HEK293 (cell line): ENCODE measurements around the gene WDR72.

Experiments used
- CTCF ChIA-PET: fragments of 350-600 bp; formaldehyde crosslinking; extraction: SDS; loops from one replicate; lab custom pipeline; 2021; ENCODE audit warnings: antibody characterized with exemption; lab: Yijun Ruan, JAX
- POLR2A ChIA-PET: fragments of 300-600 bp; formaldehyde crosslinking; extraction: SDS; loops from one replicate; lab custom pipeline; 2020; ENCODE audit warnings: antibody characterized with exemption, inconsistent platforms; lab: Yijun Ruan, JAX
- H3K27ac ChIP-seq: fragments of 200-500 bp; sonication (Bioruptor generic); 2 replicates; pipeline ENCODE4 v1.5.1; 2014; ENCODE audit warnings: low read depth, low read length, control low read depth, inconsistent platforms; ENCODE audit errors: extremely low read depth
- H3K36me3 ChIP-seq, 2 experiments: fragments of 200-500 bp in 1 of 2; sonication (Bioruptor generic) in 1 of 2; 1 replicate in 1 of 2; 2 replicates in 1 of 2; pipeline ENCODE4 v1.5.1; 2014 to 2017; ENCODE audit warnings: inconsistent platforms in 2 of 2, low read length in 2 of 2; ENCODE audit not compliant: control insufficient read depth in 2 of 2, insufficient read depth in 1 of 2
- H3K4me1 ChIP-seq: fragments of 200-500 bp; sonication (Bioruptor generic); 2 replicates; pipeline ENCODE4 v1.5.1; 2014; ENCODE audit warnings: mild to moderate bottlenecking, low read length, inconsistent platforms; ENCODE audit not compliant: control insufficient read depth, insufficient read depth
- H3K4me3 ChIP-seq: 2 replicates; pipeline ENCODE4 v1.5.1; 2011; ENCODE audit warnings: low read depth, mild to moderate bottlenecking, control low read depth, low read length, moderate library complexity
- H3K9me3 ChIP-seq: fragments of 200-500 bp; sonication (Bioruptor generic); 2 replicates; pipeline ENCODE4 v1.5.1; 2014; ENCODE audit warnings: low read depth, low read length, inconsistent platforms; ENCODE audit not compliant: control insufficient read depth, insufficient read depth
- GFI1B ChIP-seq: fragments of 450-650 bp; formaldehyde crosslinking; IDR thresholded peaks from 2 replicates; pipeline ENCODE4 v1.5.1; 2016; ENCODE audit warnings: missing biosample characterization, missing genetic modification characterization
- KLF7 ChIP-seq: fragments of 450-650 bp; formaldehyde crosslinking; IDR thresholded peaks from 2 replicates; pipeline ENCODE4 v1.5.1; 2016; ENCODE audit warnings: missing biosample characterization, missing genetic modification characterization, borderline replicate concordance
- KLF8 ChIP-seq: fragments of 450-650 bp; formaldehyde crosslinking; IDR thresholded peaks from 2 replicates; pipeline ENCODE4 v1.5.1; 2016; ENCODE audit warnings: missing biosample characterization, missing genetic modification characterization
- MEIS1 ChIP-seq: sonication (generic); formaldehyde crosslinking; IDR thresholded peaks from 2 replicates; pipeline ENCODE4 v1.8.1; 2022; ENCODE audit warnings: missing genetic modification reagents, mild to moderate bottlenecking, borderline replicate concordance
- RBAK ChIP-seq: fragments of 450-650 bp; formaldehyde crosslinking; IDR thresholded peaks from 2 replicates; pipeline ENCODE4 v1.5.1; 2016; ENCODE audit warnings: missing biosample characterization, missing genetic modification characterization
- SCRT1 ChIP-seq: fragments of 450-650 bp; formaldehyde crosslinking; IDR thresholded peaks from 2 replicates; pipeline ENCODE4 v1.5.1; 2016; ENCODE audit warnings: missing biosample characterization, missing genetic modification characterization, borderline replicate concordance
- SP2 ChIP-seq: fragments of 450-650 bp; formaldehyde crosslinking; IDR thresholded peaks from 2 replicates; pipeline ENCODE4 v1.5.1; 2016; ENCODE audit warnings: missing biosample characterization, missing genetic modification characterization
- TCF7L2 ChIP-seq: IDR thresholded peaks from 2 replicates; pipeline ENCODE4 v1.6.1; 2011; ENCODE audit warnings: low read depth, mild to moderate bottlenecking, inconsistent platforms, low read length, moderate library complexity, borderline replicate concordance
- ZNF169 ChIP-seq: fragments of 450-650 bp; formaldehyde crosslinking; IDR thresholded peaks from 2 replicates; pipeline ENCODE4 v1.5.1; 2016; ENCODE audit warnings: missing biosample characterization, missing genetic modification characterization
- ZNF248 ChIP-seq: fragments of 450-650 bp; formaldehyde crosslinking; IDR thresholded peaks from 2 replicates; pipeline ENCODE4 v1.5.1; 2017; ENCODE audit warnings: missing biosample characterization, missing genetic modification characterization
- ZNF266 ChIP-seq: fragments of 450-650 bp; formaldehyde crosslinking; IDR thresholded peaks from 2 replicates; pipeline ENCODE4 v1.5.1; 2016; ENCODE audit warnings: missing biosample characterization, missing genetic modification characterization, low read depth
- ZNF596 ChIP-seq: fragments of 450-650 bp; IDR thresholded peaks from 2 replicates; pipeline ENCODE4 v1.5.0; 2018; ENCODE audit warnings: missing biosample characterization, mild to moderate bottlenecking, missing genetic modification characterization, moderate library complexity
- ZNF624 ChIP-seq: fragments of 450-650 bp; formaldehyde crosslinking; IDR thresholded peaks from 2 replicates; pipeline ENCODE4 v1.5.1; 2017; ENCODE audit warnings: missing biosample characterization, missing genetic modification characterization
- ZNF658 ChIP-seq: fragments of 450-650 bp; formaldehyde crosslinking; IDR thresholded peaks from 2 replicates; pipeline ENCODE4; 2016; ENCODE audit warnings: missing biosample characterization, missing genetic modification characterization
- TF ChIP-seq, protein P1 (sequence below): fragments of 450-650 bp; formaldehyde crosslinking; IDR thresholded peaks from 2 replicates; pipeline ENCODE4 v1.5.1; 2016; ENCODE audit warnings: missing biosample characterization, missing genetic modification characterization
- TF ChIP-seq, protein P2 (sequence below): fragments of 450-650 bp; formaldehyde crosslinking; IDR thresholded peaks from 2 replicates; pipeline ENCODE4 v1.5.1; 2016; ENCODE audit warnings: missing biosample characterization, missing genetic modification characterization, borderline replicate concordance
- TF ChIP-seq, protein P3 (sequence below): fragments of 450-650 bp; formaldehyde crosslinking; IDR thresholded peaks from 2 replicates; pipeline ENCODE4 v1.5.1; 2016; ENCODE audit warnings: missing biosample characterization, missing genetic modification characterization
- TF ChIP-seq, protein P4 (sequence below): fragments of 450-650 bp; formaldehyde crosslinking; optimal IDR thresholded peaks from 2 replicates; pipeline ENCODE3; 2016; ENCODE audit warnings: missing biosample characterization, mild to moderate bottlenecking, missing genetic modification characterization
- TF ChIP-seq, protein P5 (sequence below): fragments of 450-650 bp; formaldehyde crosslinking; IDR thresholded peaks from 2 replicates; pipeline ENCODE4 v1.5.1; 2016; ENCODE audit warnings: missing biosample characterization, missing genetic modification characterization
- TF ChIP-seq, protein P6 (sequence below): fragments of 450-650 bp; formaldehyde crosslinking; IDR thresholded peaks from 2 replicates; pipeline ENCODE4 v1.5.1; 2017; ENCODE audit warnings: missing biosample characterization, missing genetic modification characterization
- TF ChIP-seq, protein P7 (sequence below): fragments of 450-650 bp; formaldehyde crosslinking; IDR thresholded peaks from 2 replicates; pipeline ENCODE4 v1.5.1; 2016; ENCODE audit warnings: missing biosample characterization, missing genetic modification characterization, low read depth

Gene WDR72

DNA sequence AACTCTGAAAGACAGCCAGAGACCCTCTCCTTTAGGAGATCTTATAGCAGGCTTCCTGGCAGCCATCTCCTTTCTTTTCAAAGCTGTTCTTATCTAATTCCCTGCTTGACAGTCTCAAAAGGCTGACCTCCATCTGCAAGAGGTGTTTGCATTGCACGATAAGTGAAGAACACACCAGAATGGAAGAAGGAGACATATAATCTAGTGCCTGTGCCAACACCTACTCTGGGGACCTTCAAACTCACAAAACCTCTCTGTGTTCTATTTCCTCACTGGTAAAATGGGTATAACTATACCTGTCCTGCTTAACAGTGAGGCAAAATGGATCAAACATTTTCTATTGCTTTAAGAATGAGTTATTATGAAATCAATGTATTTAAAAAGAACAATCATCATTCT lies 65.0 kb downstream of the WDR72 start:
- CTCF ChIA-PET, result interaction anchor here (1.4 kb wide), 1 partner anchor 107 kb away, joined by 5 read pairs; no protein-coding TSS in a partner anchor
- POLR2A ChIA-PET, result no interaction called here
- Histone ChIP-seq H3K4me1 (no peaks in the 10 kb centered on the region), H3K27ac (no peak overlapping the region), H3K36me3 (no peaks in the 10 kb centered on the region), H3K9me3 (no peaks in the 10 kb centered on the region), H3K4me3 (no peak overlapping the region)
- TF ChIP-seq ZNF624 (tag by site-specific recombination) (no peak), ZNF658 (tag by site-specific recombination) (no peak), GFI1B (tag by site-specific recombination) (no peak), ZNF248 (tag by site-specific recombination) (no peak), ZNF596 (tag by site-specific recombination) (no peak)
- TF ChIP-seq, protein P1, sequence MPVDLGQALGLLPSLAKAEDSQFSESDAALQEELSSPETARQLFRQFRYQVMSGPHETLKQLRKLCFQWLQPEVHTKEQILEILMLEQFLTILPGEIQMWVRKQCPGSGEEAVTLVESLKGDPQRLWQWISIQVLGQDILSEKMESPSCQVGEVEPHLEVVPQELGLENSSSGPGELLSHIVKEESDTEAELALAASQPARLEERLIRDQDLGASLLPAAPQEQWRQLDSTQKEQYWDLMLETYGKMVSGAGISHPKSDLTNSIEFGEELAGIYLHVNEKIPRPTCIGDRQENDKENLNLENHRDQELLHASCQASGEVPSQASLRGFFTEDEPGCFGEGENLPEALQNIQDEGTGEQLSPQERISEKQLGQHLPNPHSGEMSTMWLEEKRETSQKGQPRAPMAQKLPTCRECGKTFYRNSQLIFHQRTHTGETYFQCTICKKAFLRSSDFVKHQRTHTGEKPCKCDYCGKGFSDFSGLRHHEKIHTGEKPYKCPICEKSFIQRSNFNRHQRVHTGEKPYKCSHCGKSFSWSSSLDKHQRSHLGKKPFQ (tag by site-specific recombination), result no peak
- TF ChIP-seq, protein P2, sequence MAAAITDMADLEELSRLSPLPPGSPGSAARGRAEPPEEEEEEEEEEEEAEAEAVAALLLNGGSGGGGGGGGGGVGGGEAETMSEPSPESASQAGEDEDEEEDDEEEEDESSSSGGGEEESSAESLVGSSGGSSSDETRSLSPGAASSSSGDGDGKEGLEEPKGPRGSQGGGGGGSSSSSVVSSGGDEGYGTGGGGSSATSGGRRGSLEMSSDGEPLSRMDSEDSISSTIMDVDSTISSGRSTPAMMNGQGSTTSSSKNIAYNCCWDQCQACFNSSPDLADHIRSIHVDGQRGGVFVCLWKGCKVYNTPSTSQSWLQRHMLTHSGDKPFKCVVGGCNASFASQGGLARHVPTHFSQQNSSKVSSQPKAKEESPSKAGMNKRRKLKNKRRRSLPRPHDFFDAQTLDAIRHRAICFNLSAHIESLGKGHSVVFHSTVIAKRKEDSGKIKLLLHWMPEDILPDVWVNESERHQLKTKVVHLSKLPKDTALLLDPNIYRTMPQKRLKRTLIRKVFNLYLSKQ (tag by site-specific recombination), result no peak
- TF ChIP-seq, protein P3, sequence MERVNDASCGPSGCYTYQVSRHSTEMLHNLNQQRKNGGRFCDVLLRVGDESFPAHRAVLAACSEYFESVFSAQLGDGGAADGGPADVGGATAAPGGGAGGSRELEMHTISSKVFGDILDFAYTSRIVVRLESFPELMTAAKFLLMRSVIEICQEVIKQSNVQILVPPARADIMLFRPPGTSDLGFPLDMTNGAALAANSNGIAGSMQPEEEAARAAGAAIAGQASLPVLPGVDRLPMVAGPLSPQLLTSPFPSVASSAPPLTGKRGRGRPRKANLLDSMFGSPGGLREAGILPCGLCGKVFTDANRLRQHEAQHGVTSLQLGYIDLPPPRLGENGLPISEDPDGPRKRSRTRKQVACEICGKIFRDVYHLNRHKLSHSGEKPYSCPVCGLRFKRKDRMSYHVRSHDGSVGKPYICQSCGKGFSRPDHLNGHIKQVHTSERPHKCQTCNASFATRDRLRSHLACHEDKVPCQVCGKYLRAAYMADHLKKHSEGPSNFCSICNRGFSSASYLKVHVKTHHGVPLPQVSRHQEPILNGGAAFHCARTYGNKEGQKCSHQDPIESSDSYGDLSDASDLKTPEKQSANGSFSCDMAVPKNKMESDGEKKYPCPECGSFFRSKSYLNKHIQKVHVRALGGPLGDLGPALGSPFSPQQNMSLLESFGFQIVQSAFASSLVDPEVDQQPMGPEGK (tag by site-specific recombination), result no peak
- TF ChIP-seq, protein P4, sequence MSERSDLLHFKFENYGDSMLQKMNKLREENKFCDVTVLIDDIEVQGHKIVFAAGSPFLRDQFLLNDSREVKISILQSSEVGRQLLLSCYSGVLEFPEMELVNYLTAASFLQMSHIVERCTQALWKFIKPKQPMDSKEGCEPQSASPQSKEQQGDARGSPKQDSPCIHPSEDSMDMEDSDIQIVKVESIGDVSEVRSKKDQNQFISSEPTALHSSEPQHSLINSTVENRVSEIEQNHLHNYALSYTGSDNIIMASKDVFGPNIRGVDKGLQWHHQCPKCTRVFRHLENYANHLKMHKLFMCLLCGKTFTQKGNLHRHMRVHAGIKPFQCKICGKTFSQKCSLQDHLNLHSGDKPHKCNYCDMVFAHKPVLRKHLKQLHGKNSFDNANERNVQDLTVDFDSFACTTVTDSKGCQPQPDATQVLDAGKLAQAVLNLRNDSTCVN (tag by site-specific recombination), result no peak

DNA sequence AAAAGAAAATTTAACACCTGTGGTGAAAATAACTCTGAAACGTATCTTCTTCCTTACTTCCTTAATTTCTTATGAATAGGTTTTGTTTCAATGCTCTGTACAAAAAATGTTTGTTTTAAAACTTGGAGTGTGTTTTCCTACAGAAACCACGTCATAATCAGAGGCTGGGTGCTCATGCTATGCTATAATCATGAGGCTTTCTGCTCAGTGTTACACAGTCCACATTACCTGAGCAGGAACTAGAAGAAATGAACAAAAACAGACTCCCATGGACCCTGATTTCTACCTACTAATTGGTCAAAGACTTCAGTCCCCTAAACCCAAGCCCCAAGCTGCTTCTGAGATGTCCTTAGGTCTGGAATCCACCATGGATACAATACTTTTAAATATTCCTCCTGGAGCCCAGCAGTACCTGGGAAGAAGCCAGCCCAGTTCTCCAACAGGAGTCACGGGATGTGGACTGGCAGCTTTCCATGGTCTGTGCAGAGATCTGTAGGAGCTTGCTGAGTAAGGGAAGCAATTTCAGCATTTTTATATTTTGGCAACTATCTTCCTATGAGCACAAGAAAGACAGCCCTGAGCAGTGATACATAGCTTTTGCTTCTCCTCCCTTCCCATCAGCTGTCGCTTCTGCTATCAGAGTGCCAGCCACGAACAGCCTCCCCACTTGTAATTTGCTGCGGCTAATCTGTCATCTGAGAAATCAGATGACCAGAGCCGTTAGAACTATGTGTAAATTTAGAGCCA lies 65.6 kb downstream of the WDR72 start:
- Histone ChIP-seq H3K36me3 (no peaks in the 10 kb centered on the region), H3K9me3 (no peaks in the 10 kb centered on the region), H3K4me3 (no peak overlapping the region), H3K27ac (no peak overlapping the region), H3K4me1 (no peaks in the 10 kb centered on the region)
- CTCF ChIA-PET, result interaction anchor here (1.4 kb wide), 1 partner anchor 106 kb away, joined by 5 read pairs; no protein-coding TSS in a partner anchor
- TF ChIP-seq KLF8 (tag by site-specific recombination) (no peak), TCF7L2 (no peak), SP2 (tag by site-specific recombination) (no peak), KLF7 (tag by site-specific recombination) (no peak), MEIS1 (CRISPR knock-in tag) (no peak), SCRT1 (no peak), ZNF169 (no peak), ZNF596 (tag by site-specific recombination) (no peak), RBAK (tag by site-specific recombination) (no peak), ZNF266 (tag by site-specific recombination) (no peak)
- TF ChIP-seq, protein P5, sequence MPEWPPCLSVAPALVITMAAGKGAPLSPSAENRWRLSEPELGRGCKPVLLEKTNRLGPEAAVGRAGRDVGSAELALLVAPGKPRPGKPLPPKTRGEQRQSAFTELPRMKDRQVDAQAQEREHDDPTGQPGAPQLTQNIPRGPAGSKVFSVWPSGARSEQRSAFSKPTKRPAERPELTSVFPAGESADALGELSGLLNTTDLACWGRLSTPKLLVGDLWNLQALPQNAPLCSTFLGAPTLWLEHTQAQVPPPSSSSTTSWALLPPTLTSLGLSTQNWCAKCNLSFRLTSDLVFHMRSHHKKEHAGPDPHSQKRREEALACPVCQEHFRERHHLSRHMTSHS (tag by site-specific recombination), result no peak
- TF ChIP-seq, protein P6, sequence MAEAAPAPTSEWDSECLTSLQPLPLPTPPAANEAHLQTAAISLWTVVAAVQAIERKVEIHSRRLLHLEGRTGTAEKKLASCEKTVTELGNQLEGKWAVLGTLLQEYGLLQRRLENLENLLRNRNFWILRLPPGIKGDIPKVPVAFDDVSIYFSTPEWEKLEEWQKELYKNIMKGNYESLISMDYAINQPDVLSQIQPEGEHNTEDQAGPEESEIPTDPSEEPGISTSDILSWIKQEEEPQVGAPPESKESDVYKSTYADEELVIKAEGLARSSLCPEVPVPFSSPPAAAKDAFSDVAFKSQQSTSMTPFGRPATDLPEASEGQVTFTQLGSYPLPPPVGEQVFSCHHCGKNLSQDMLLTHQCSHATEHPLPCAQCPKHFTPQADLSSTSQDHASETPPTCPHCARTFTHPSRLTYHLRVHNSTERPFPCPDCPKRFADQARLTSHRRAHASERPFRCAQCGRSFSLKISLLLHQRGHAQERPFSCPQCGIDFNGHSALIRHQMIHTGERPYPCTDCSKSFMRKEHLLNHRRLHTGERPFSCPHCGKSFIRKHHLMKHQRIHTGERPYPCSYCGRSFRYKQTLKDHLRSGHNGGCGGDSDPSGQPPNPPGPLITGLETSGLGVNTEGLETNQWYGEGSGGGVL (tag by site-specific recombination), result no peak
- TF ChIP-seq, protein P7, sequence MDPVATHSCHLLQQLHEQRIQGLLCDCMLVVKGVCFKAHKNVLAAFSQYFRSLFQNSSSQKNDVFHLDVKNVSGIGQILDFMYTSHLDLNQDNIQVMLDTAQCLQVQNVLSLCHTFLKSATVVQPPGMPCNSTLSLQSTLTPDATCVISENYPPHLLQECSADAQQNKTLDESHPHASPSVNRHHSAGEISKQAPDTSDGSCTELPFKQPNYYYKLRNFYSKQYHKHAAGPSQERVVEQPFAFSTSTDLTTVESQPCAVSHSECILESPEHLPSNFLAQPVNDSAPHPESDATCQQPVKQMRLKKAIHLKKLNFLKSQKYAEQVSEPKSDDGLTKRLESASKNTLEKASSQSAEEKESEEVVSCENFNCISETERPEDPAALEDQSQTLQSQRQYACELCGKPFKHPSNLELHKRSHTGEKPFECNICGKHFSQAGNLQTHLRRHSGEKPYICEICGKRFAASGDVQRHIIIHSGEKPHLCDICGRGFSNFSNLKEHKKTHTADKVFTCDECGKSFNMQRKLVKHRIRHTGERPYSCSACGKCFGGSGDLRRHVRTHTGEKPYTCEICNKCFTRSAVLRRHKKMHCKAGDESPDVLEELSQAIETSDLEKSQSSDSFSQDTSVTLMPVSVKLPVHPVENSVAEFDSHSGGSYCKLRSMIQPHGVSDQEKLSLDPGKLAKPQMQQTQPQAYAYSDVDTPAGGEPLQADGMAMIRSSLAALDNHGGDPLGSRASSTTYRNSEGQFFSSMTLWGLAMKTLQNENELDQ (tag by site-specific recombination), result no peak
- POLR2A ChIA-PET, result no interaction called here
